PC-3 (cell line): ENCODE results near the gene COPG2. TPM values are rescaled to one million over a fixed set of nuclear protein-coding genes. Genes with fewer than 3 reads are reported as not detected.

ENCODE experiments used
- ATAC-seq: fragments of 200-7000 bp; cut with Tn5 transposase; 2 replicates; pipeline ENCODE4 v1.9.1; 2020; ENCODE audit warnings: mild to moderate bottlenecking, moderate library complexity
- BruUV-seq: library from RNA; stranded (reverse); fragments of 400-500 nt; replicated peaks from 2 replicates; lab custom pipeline; 2021; lab: Mats Ljungman, UMichigan
- CTCF ChIA-PET: fragments of 300-600 bp; sonication (Branson Sonifier 250); formaldehyde crosslinking; loops from one replicate; lab custom pipeline; 2022; ENCODE audit warnings: antibody characterized with exemption; lab: Charles Lee
- POLR2A ChIA-PET: fragments of 300-600 bp; sonication (Branson Sonifier 250); formaldehyde crosslinking; loops from one replicate; lab custom pipeline; 2022; ENCODE audit warnings: antibody characterized with exemption; ENCODE audit not compliant: unreplicated experiment; lab: Charles Lee
- DNase-seq: peaks from one replicate; pipeline ENCODE4 v3.0.0-alpha.2; 2015
- H2AFZ ChIP-seq: fragments of 300-600 bp; sonication (generic); 2 replicates; pipeline ENCODE4 v1.6.0; 2016; ENCODE audit warnings: antibody characterized with exemption, low read length
- H3F3A ChIP-seq: fragments of 300-600 bp; sonication (generic); one replicate; pipeline ENCODE4 v1.6.0; 2017; ENCODE audit warnings: antibody characterized with exemption, low read length, control low read depth, mild to moderate bottlenecking; ENCODE audit not compliant: unreplicated experiment
- H3K27ac ChIP-seq: fragments of 300-600 bp; sonication (generic); 2 replicates; pipeline ENCODE4 v1.5.1; 2016; ENCODE audit warnings: mild to moderate bottlenecking, low read length
- H3K27me3 ChIP-seq: fragments of 300-600 bp; sonication (generic); 2 replicates; pipeline ENCODE4 v1.6.1; 2016; ENCODE audit warnings: low read length, mixed read lengths
- H3K36me3 ChIP-seq: fragments of 300-600 bp; sonication (generic); 2 replicates; pipeline ENCODE4 v1.6.1; 2016; ENCODE audit warnings: low read depth, mixed run types, low read length, mixed read lengths
- H3K4me1 ChIP-seq: fragments of 300-600 bp; sonication (generic); 2 replicates; pipeline ENCODE4 v1.5.1; 2016; ENCODE audit warnings: low read length; ENCODE audit not compliant: insufficient read depth
- H3K4me2 ChIP-seq: fragments of 300-600 bp; sonication (generic); 2 replicates; pipeline ENCODE4 v1.6.0; 2016; ENCODE audit warnings: low read length
- H3K4me3 ChIP-seq: fragments of 300-600 bp; sonication (generic); 2 replicates; pipeline ENCODE4 v1.5.1; 2016; ENCODE audit warnings: mild to moderate bottlenecking, low read length, mixed read lengths
- H3K79me2 ChIP-seq: fragments of 300-600 bp; sonication (generic); 2 replicates; pipeline ENCODE4 v1.6.1; 2017; ENCODE audit warnings: low read length, mixed read lengths
- H3K9ac ChIP-seq: fragments of 300-600 bp; sonication (generic); 2 replicates; pipeline ENCODE4 v1.6.0; 2016; ENCODE audit warnings: mild to moderate bottlenecking, low read length
- H3K9me2 ChIP-seq: fragments of 300-600 bp; sonication (generic); replicated peaks from 2 replicates; pipeline ENCODE4 v1.6.1; 2016; ENCODE audit warnings: mixed run types, low read length, mixed read lengths
- H3K9me3 ChIP-seq: fragments of 300-600 bp; sonication (generic); 2 replicates; pipeline ENCODE4 v1.6.1; 2016; ENCODE audit warnings: low read length, mixed read lengths
- H4K20me1 ChIP-seq: fragments of 300-600 bp; sonication (generic); 2 replicates; pipeline ENCODE4 v1.6.1; 2016; ENCODE audit warnings: low read length, mixed read lengths
- EZH2 ChIP-seq: fragments of 300-600 bp; sonication (generic); IDR thresholded peaks from one replicate; pipeline ENCODE4 v1.6.1; 2017; ENCODE audit warnings: antibody characterized with exemption, mild to moderate bottlenecking, low read length; ENCODE audit not compliant: unreplicated experiment
- EZH2phosphoT487 ChIP-seq: fragments of 300-600 bp; sonication (generic); IDR thresholded peaks from 2 replicates; pipeline ENCODE4 v1.6.1; 2018; ENCODE audit warnings: mild to moderate bottlenecking, antibody characterized with exemption, low read length, borderline replicate concordance
- intact Hi-C: fragments of 100-400 bp; cut with micrococcal nuclease; formaldehyde crosslinking; loops from 2 replicates; pipeline ENCODE4 v1.9.0; 2023
- total RNA-seq: library from RNA; depleted of rRNA; stranded (reverse); fragments of >200 nt; gene quantifications from 2 replicates; pipeline ENCODE4 v1.2.3, GENCODE V29; 2014
- TF ChIP-seq, protein P1 (sequence below): fragments of 300-600 bp; sonication (generic); conservative IDR thresholded peaks from 2 replicates; pipeline ENCODE4 v1.5.1; 2017; ENCODE audit warnings: antibody characterized with exemption, low read depth, mild to moderate bottlenecking, low read length

The COPG2 gene
- total RNA-seq, 1 experiment from 2014 or later: 9.1 TPM

DNA sequence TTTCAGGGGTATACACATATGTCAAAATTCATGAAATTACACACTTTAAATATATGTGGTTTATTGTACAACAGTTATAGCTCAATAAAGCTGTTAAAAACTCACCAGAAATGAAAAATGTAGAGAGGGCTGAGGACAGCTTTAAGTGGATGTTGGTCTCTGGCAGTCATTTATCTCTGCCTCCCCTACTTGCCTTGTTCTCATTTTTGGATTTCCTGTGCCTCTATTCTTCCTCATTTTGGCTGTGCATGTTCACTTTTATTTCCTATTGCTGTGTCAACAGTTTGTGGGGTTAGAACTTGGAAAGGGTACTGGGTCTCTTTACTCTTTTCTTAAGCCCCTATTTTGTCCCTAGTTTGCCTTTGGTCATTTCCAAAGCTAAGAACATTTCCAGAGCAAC is 195.3 kb downstream of the COPG2 start:
- Histone ChIP-seq H3K9me3 (peaks cover 8% of the 10 kb centered on the region; the same call in 1 of the 2 replicates), H3F3A (no peaks in the 10 kb centered on the region), H3K27me3 (no peaks in the 10 kb centered on the region), H3K4me1 (peaks cover 9% of the 10 kb centered on the region), H3K4me3 (no peak overlapping the region), H3K4me2 (no peak overlapping the region), H2AFZ (no peak overlapping the region), H3K79me2 (no peaks in the 10 kb centered on the region), H3K9me2 (no peaks in the 10 kb centered on the region), H3K27ac (no peak overlapping the region), H3K36me3 (no peaks in the 10 kb centered on the region; the same call in 1 of the 2 replicates), H4K20me1 (no peaks in the 10 kb centered on the region), H3K9ac (no peak overlapping the region)
- ChIA-PET CTCF (no interaction called here), POLR2A (no interaction called here)
- intact Hi-C loops: no loop called here
- DNase-seq (no peak), ATAC-seq (no peak)
- BruUV-seq: no TSS peak
- no peak for TF ChIP-seq EZH2

DNA sequence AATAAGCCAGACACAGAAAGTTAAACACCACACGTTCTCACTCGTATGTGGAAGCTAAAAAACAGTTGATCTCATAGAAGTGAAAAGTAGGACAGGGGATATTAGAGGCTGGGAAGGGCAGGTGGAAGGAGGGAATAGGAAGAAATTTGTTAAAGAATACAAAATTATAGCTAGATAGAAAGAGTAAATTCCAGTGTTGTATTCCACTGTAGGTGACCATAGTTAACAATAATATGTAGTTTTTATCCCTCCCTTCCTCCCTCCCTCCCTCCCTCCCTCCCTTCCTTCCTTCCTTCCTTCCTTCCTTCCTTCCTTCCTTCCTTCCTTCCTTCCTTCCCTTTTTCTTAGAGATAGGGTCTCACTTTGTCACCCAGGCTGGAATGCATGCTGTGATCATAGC is 196.6 kb downstream of the COPG2 start:
- DNase-seq (no peak), ATAC-seq (no peak)
- H3F3A ChIP-seq: no peaks in the 10 kb centered on the region
- no peaks in the 10 kb centered on the region for H3K79me2 ChIP-seq
- intact Hi-C loops: no loop called here
- CTCF ChIA-PET: no interaction called here
- peaks cover 17% of the 10 kb centered on the region for H3K4me1 ChIP-seq
- H4K20me1 ChIP-seq: no peaks in the 10 kb centered on the region
- H3K36me3 ChIP-seq: no peaks in the 10 kb centered on the region
- no peak overlapping the region for H3K4me2 ChIP-seq
- H3K27ac ChIP-seq: no peak overlapping the region
- no peaks in the 10 kb centered on the region for H3K27me3 ChIP-seq
- TF ChIP-seq EZH2: no peak
- no peak for TF ChIP-seq EZH2phosphoT487
- TF ChIP-seq, protein P1, sequence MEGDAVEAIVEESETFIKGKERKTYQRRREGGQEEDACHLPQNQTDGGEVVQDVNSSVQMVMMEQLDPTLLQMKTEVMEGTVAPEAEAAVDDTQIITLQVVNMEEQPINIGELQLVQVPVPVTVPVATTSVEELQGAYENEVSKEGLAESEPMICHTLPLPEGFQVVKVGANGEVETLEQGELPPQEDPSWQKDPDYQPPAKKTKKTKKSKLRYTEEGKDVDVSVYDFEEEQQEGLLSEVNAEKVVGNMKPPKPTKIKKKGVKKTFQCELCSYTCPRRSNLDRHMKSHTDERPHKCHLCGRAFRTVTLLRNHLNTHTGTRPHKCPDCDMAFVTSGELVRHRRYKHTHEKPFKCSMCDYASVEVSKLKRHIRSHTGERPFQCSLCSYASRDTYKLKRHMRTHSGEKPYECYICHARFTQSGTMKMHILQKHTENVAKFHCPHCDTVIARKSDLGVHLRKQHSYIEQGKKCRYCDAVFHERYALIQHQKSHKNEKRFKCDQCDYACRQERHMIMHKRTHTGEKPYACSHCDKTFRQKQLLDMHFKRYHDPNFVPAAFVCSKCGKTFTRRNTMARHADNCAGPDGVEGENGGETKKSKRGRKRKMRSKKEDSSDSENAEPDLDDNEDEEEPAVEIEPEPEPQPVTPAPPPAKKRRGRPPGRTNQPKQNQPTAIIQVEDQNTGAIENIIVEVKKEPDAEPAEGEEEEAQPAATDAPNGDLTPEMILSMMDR: no peak
- no peak overlapping the region for H2AFZ ChIP-seq
- H3K9ac ChIP-seq: no peak overlapping the region
- H3K9me3 ChIP-seq: no peaks in the 10 kb centered on the region
- BruUV-seq: no TSS peak
- H3K9me2 ChIP-seq: no peaks in the 10 kb centered on the region
- POLR2A ChIA-PET: no interaction called here
- H3K4me3 ChIP-seq: no peak overlapping the region

DNA sequence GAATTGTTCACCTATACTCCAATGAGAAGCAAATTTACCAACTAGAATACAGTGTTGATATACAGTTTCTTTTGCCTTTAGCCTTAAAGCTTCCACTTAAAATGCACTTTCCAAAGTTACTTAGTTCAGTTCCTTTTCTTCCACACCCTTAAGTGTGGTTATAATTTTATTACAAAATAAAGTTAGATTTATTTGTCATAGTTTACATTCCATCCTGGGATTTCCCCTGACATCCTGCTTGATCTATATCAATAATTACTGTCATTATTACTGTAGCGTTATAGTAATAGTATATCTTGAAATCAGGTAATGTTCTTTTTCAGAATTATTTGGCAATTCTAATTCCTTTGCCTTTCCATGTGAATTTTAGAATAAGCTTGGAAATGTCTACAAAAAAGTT is 199.9 kb downstream of the COPG2 start:
- H3K9ac ChIP-seq: no peak overlapping the region; the same call in 1 of the 2 replicates
- peak overlapping the region; percentile 59 for H3K4me2 ChIP-seq
- H3K27me3 ChIP-seq: no peaks in the 10 kb centered on the region
- TF ChIP-seq, protein P1: no peak
- TF ChIP-seq EZH2: no peak
- no peak for TF ChIP-seq EZH2phosphoT487
- no peaks in the 10 kb centered on the region for H3K9me2 ChIP-seq
- peak; percentile 55 for ATAC-seq
- peak overlapping the region; percentile 45 for H3K27ac ChIP-seq
- H3K36me3 ChIP-seq: no peaks in the 10 kb centered on the region
- no peak overlapping the region for H2AFZ ChIP-seq
- POLR2A ChIA-PET: no interaction called here
- H3K4me1 ChIP-seq: peaks cover 23% of the 10 kb centered on the region
- no peaks in the 10 kb centered on the region for H3K9me3 ChIP-seq
- H3K4me3 ChIP-seq: no peak overlapping the region; the same call in 1 of the 2 replicates
- CTCF ChIA-PET: no interaction called here
- no peaks in the 10 kb centered on the region for H3F3A ChIP-seq
- BruUV-seq: no TSS peak
- H4K20me1 ChIP-seq: no peaks in the 10 kb centered on the region
- peak; percentile 30 for DNase-seq
- H3K79me2 ChIP-seq: no peaks in the 10 kb centered on the region
- intact Hi-C loops: no loop called here
